Stimulated activated CD8-positive, alpha-beta memory T cell treated with anti-CD3 and anti-CD28 coated beads, Interleukin-4, amount 100 ng/mL, for 48 hours (primary cell): Measurements from ENCODE around the gene EEFSEC.

Experiments
- DNase-seq: peaks from one replicate; pipeline ENCODE4 v3.0.0-alpha.2; 2020

EEFSEC gene

DNA sequence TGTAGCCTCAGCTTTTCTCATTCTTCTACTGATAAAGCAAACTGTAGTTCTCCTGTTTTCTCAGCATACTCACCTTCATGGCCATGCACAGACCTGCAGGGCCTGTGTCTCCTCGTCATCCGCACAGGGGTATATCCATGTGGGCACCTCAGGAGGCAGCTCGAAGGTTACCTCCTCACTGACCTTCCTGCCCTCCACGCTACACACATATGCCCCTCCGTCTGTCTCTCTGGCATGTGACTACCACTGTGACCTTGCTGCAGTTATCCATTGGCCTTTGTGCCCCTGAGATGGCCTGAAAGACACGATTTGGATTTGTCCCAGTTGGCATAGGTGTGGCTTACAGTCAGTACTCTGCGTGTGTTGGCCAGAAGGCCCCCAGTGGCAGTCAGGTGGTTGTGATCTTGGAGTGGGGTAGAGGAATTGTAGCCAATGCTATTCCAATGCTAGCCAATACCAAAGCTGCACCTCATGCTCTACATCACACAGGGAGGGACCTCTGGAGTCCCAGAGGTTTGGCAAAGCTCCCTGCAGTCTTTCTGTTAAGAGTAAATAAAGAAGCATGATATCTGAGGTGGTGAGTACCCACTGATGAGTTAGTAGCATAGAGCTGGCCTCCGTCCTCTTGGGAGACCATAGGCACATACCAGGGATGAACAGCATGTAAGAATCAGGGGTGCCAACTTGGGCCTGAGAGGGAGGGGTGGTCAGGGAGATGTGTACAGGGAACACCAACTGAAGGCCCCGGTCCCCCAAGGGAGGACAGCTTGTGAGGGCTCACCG, 143.4 kb downstream of the EEFSEC start:
- DNase-seq: peak; percentile 11

DNA sequence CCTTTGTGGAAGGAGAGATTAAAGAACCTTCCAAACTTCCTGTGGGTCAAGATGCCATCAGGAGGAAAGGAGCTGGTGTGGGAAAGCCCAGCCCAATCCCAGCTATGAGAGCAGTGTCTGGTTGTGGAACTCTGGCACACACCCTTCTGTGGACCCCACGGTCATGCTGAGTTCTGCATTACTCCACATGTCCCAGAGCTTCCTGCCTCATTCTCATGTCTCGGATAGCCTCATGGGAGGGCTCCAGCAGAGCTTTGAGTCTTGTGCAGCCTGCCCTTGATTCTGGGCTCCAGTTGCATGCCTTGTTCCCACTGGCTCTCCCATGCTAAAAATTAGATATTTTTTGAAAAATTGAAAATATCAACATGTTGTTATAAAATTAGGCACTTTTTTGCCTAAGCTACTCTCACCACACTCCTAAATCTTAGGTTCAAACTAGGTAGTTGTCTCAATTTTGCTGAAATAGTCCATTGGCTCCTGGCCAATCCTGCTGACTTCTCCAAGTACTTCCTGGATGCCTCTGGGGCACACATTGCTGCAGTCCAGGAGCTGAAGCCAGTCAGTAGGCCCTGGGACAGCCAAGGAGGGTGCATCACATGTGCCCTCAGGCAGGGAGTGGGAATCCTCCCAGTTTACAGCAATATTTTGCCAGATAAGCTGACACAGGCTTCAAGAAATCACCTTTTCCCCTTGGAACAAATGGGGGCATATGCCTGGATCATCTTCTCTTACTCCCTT, 144.3 kb downstream of the EEFSEC start:
- peak; percentile 8 for DNase-seq

- DNase-seq: peak; percentile 16
Measured at GRCh38 chr3:128301186-128302023, 148.1 kb downstream of the EEFSEC start.

GRCh38 chr3:128306481-128306880, 153.2 kb downstream of the EEFSEC start:
- DNase-seq: no peak

- DNase-seq: peak; percentile 12
Measured at GRCh38 chr3:128307029-128307633, 153.8 kb downstream of the EEFSEC start.

DNA sequence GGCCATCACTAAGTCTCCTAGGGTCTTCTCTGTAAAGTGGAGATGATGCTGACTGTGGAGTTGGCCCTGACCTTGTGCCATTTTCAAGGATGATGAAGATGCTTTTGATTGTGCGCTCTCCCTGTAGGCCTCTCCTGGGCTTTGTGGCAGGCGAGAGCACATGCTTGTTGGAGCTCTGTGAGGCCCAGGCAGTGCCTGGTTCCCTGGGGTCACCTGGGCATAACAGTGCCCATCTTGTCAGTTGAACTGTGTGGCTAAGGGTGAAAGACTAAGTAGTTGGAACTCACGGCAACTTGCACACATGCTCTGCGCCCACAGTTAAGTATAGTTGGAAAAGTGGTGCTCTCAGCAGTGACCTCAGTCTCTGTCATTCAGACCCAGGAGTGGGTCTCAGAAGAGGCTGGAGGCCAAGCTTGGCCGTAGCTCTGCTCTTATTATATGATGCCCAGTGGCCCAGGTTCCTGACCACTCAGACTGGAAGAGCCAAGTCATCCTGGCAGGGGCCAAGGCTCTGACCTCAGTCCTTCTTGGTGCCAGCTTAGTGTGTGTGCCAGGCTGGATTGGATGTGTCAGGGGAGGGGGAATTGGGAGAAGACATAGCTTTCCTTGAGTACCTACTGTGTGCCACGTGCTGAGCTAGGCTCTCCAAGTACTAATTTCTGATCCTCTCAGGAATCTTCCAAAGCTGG, 154.6 kb downstream of the EEFSEC start:
- DNase-seq: peak; percentile 8

- peak; percentile 8 for DNase-seq
Measured at GRCh38 chr3:128309026-128309425, 155.7 kb downstream of the EEFSEC start.

- no peak for DNase-seq
Measured at GRCh38 chr3:128310286-128311058, 157.2 kb downstream of the EEFSEC start.

GRCh38 chr3:128311441-128311844, 158.2 kb downstream of the EEFSEC start:
- peak; percentile 6 for DNase-seq

DNA sequence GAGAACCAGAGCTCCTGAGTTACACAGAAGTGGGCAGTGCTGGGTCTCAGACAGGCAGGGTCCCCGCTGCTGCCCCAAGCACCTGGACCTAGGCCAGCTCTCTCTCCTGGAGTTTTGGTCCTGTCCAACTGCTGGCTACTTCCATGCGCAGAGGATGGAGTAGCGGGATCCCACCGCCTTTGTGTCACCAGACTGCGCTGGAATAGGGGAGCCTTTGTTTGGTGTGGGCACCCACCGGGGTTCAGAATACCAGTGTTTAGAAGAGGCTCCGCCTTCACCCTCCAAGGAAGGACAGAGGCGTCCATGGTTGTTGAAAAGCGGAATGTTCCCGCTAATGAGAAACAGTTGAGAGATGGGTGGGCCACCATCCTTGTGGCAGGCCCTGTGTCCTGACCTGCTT, 159.0 kb downstream of the EEFSEC start:
- peak; percentile 13 for DNase-seq

GRCh38 chr3:128313071-128313725, 159.9 kb downstream of the EEFSEC start:
- peak; percentile 6 for DNase-seq

DNA sequence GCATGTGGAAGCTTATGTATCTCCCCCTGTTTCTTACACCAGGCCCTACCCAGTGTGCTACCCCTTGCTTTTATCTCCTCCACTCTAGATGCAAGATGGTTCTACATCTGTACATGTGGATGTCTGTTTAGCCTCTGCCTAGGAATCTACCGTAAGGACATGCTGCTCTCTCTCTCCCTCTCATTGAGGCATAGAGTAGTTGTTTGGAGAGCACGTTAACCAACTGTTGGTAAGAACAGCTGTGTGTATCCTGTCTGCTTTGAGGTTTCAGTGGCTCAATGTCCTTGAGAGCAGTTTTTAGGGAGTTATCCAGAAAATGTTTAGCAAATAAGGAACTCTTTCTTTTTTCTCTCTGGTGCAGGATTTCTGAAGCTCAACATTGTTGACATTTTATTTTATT, 160.7 kb downstream of the EEFSEC start:
- DNase-seq: no peak

- peak; percentile 13 for DNase-seq
Measured at GRCh38 chr3:128315313-128315712, 162.0 kb downstream of the EEFSEC start.

DNA sequence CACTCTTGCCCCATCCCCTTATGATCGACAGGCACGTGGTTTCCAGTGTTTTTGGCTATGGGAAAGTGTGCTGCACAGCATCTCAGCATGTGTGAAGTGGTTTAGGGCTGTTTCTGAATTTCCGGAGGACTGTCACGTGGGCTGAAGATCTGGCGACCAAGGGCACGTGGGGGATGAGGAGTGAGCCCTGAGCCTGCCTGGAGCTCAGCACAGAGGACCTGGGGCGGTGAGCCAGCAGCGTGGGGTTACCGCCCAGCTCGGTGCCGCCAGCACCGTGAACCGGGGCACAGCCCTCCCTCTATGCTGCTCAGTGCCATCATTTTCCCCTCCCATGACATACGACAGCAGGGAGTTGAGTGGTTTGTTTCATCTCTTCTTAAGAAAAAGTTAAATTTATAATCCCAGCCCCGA, 163.2 kb downstream of the EEFSEC start:
- DNase-seq: peak; percentile 51

DNA sequence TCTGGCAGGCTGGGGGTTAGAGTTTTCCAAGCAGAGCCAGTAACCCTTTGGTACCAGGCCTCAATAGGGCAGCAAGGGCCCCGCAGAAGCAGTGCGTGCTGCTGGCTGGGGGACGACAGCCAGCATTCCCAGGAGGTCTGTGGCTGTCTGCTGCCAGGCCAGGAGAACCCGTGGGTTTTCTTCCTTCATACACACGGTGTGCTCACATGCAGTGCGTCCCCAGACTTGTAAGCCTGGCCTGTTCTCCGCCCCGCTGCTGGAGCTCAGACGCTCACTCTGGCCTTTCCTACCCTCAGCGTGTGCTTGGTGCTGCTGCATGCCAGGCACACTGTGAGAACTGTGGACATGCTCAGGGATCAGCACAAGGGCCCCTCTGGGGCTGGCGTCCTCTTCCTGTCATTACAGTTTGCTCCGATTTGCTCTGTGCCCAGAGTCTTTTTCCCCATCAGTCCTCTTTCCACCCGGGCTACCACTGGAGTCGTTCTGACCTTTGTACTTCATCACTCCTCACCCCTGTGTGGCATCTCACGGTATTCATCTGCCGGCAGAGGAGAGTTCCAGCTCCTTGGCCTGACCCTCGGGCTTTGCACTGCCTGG, 163.9 kb downstream of the EEFSEC start:
- DNase-seq: peak; percentile 19

GRCh38 chr3:128317698-128318231, 164.5 kb downstream of the EEFSEC start:
- no peak for DNase-seq

DNA sequence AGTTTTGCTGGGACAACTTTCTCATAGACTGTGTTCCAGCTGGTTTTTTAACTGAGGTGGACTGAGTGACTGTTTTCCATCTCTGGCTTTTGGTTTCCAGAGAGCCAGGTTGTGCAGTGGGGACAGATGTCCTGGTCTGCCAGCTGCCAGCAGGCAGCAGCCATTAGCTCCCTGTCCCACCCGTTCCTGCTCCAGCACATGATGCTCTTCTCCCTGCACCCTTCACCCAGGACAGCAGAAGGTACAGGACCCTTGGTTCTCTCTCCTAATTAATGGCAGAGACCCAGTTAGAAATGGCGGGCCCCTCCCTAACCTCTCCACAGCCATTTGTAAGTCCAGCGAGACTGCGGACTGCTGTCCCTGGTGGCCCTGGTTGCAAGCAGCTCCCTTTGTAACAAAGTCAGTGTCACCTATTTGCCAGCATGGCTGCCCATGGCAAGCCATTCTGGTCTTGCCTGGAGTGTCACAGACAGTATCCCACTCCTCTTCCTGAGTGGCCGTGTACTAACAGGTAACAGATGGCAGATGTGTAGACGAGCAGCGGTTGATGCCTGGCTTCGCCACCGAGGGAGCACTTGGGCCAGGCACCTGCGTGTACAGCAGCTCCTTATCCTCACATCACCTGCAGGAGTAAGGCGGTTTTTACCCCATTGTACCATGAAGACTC, 165.1 kb downstream of the EEFSEC start:
- DNase-seq: no peak

- no peak for DNase-seq
Measured at GRCh38 chr3:128319107-128319506, 165.8 kb downstream of the EEFSEC start.

GRCh38 chr3:128319741-128320141, 166.5 kb downstream of the EEFSEC start:
- DNase-seq: no peak
